Gastroesophageal sphincter (tissue), 4 donors: ENCODE data around the gene PARD3. TPM values are rescaled to one million over a fixed set of nuclear protein-coding genes. Genes with fewer than 3 reads are reported as not detected.

ENCODE experiments used
- ATAC-seq: fragments of 150-250 bp; one replicate; pipeline ENCODE4 v1.9.1; 2016; ENCODE audit warnings: mild to moderate bottlenecking, moderate library complexity
- H3K27ac ChIP-seq, 4 donors: fragments of 200-600 bp; sonication (generic) in 3 of 4; 1 replicate in 3 of 4; 2 replicates in 1 of 4; pipeline ENCODE4 v1.5.1; 2016 to 2019
- H3K27me3 ChIP-seq: fragments of 200-600 bp; sonication (generic); one replicate; pipeline ENCODE4 v1.5.1; 2019
- H3K36me3 ChIP-seq, 2 donors: fragments of 200-600 bp; sonication (generic); one replicate each; pipeline ENCODE4 v1.5.1; 2019; ENCODE audit warnings: control low read depth in 1 of 2
- H3K4me1 ChIP-seq, 3 donors: fragments of 200-600 bp; sonication (generic); 1 replicate in 2 of 3; 2 replicates in 1 of 3; pipeline ENCODE4 v1.5.1; 2016 to 2019; ENCODE audit warnings: control low read depth in 2 of 3
- H3K4me3 ChIP-seq, 2 donors: fragments of 200-600 bp; sonication (generic); one replicate each; pipeline ENCODE4 v1.5.1; 2019; ENCODE audit warnings: mild to moderate bottlenecking in 1 of 2, moderate library complexity in 1 of 2
- H3K9me3 ChIP-seq, 3 donors: fragments of 200-600 bp; sonication (generic); one replicate each; pipeline ENCODE4 v1.5.1; 2017 to 2019; ENCODE audit warnings: control low read depth in 2 of 3
- EP300 ChIP-seq: sonication (generic); formaldehyde crosslinking; IDR thresholded peaks from one replicate; pipeline ENCODE4 v1.6.1; 2017; ENCODE audit warnings: antibody characterized with exemption, mild to moderate bottlenecking
- POLR2A ChIP-seq, 2 donors: fragments of 450-650 bp; IDR thresholded peaks; one replicate each; pipeline ENCODE4 v1.6.1; 2017; ENCODE audit warnings: antibody characterized with exemption in 2 of 2, mild to moderate bottlenecking in 2 of 2, moderate library complexity in 1 of 2
- POLR2AphosphoS5 ChIP-seq: sonication (generic); formaldehyde crosslinking; IDR thresholded peaks from one replicate; pipeline ENCODE4 v1.6.1; 2017; ENCODE audit warnings: antibody characterized with exemption
- WGBS, 2 donors: methylation state at CpG; one replicate each; pipeline ENCODE4 v1.1.5; 2018; ENCODE audit warnings: low coverage in 1 of 2; 5-methylcytosine and 5-hydroxymethylcytosine counted together
- total RNA-seq, 4 donors: library from RNA; depleted of rRNA; stranded (reverse); fragments of >200 nt; gene quantifications; one replicate each; pipeline ENCODE4 v1.1.0, GENCODE V29; 2016
- TF ChIP-seq, protein P1 (sequence below), 4 experiments: fragments of 200-600 bp in 2 of 4; fragments of 450-650 bp in 2 of 4; sonication (generic) in 1 of 4; IDR thresholded peaks; one replicate each; pipeline ENCODE4 v1.5.1; 2017 to 2019; ENCODE audit warnings: antibody characterized with exemption in 4 of 4, mild to moderate bottlenecking in 2 of 4, moderate library complexity in 2 of 4

PARD3 gene
- total RNA-seq, 4 donors from 2014 or later: 101 to 127 (median 115) TPM

DNA sequence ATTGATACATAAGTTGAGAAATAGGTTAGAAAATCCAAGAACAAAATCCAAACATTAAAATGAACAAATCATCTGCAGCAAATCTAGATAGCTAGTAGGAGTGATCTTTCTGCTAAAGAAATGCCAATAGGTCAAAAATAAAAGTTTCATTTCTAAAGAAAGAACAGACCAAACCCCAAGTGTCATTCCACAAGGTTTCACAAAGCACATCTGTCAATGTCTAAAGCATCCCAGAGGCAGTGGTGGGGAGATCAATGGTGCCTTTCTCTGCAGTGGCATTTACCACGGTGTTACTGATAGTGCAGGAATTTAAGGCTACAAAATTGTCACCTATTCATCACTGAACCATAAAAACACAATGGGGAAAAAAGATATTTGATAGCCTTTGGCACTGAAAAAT, 147.9 kb downstream of the PARD3 start:
- Histone ChIP-seq H3K4me1 (peaks cover 0 to 39% (median 0%) of the 10 kb centered on the region in 3 donors), H3K27ac (no peak overlapping the region), H3K36me3 (no peaks in the 10 kb centered on the region), H3K27me3 (no peaks in the 10 kb centered on the region), H3K4me3 (no peak overlapping the region), H3K9me3 (no peaks in the 10 kb centered on the region)
- no peak for ATAC-seq
- WGBS, 2 donors: 54 to 67% methylated on average over 1 of the region's 1 CpG
- TF ChIP-seq EP300 (no peak), POLR2A (IDR thresholded peaks at IDR 0.05) (no peak), POLR2AphosphoS5 (no peak)
- TF ChIP-seq, protein P1, sequence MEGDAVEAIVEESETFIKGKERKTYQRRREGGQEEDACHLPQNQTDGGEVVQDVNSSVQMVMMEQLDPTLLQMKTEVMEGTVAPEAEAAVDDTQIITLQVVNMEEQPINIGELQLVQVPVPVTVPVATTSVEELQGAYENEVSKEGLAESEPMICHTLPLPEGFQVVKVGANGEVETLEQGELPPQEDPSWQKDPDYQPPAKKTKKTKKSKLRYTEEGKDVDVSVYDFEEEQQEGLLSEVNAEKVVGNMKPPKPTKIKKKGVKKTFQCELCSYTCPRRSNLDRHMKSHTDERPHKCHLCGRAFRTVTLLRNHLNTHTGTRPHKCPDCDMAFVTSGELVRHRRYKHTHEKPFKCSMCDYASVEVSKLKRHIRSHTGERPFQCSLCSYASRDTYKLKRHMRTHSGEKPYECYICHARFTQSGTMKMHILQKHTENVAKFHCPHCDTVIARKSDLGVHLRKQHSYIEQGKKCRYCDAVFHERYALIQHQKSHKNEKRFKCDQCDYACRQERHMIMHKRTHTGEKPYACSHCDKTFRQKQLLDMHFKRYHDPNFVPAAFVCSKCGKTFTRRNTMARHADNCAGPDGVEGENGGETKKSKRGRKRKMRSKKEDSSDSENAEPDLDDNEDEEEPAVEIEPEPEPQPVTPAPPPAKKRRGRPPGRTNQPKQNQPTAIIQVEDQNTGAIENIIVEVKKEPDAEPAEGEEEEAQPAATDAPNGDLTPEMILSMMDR (IDR thresholded peaks at IDR 0.05): no peak

DNA sequence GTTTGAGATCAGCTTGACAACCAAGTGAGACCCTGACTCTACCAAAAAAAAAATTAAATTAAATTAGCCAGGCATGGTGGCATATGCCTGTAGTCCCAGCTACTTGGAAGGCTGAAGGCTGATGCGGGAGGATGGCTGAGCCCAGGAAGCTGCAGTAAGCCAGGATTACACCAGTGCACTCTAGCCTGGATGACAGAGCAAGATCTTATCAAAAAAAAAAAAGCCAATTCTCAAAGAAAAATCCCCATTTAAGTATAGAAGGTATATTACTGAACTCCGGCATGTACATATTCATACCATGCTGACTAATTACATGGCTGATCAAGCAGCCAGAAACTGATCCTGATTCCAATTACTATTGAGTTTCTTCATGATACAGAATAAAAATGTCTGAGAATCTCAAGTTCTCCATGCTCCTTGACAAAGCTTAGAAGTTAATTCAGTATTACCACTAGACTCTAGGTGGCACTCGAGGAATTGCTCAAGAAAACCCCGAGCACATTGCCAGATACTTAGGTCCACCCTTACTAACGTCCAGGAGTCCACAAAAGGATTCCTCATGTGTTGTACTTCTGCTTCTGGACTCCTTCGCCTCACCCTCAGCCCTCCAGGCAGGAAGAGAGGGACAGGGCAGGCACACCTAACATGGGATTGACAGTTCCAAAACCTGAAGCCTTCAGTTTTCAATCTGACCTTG, 148.9 kb downstream of the PARD3 start:
- H3K27me3 ChIP-seq: no peaks in the 10 kb centered on the region
- 22 to 30% methylated on average over 3 to 4 of the region's 6 CpGs for WGBS, 2 donors
- H3K36me3 ChIP-seq: no peaks in the 10 kb centered on the region
- H3K27ac ChIP-seq: no peak overlapping the region
- peaks cover 0 to 38% (median 0%) of the 10 kb centered on the region in 3 donors for H3K4me1 ChIP-seq
- H3K9me3 ChIP-seq: no peaks in the 10 kb centered on the region
- peak; percentile 88 for ATAC-seq
- H3K4me3 ChIP-seq: no peak overlapping the region
- TF ChIP-seq, protein P1 (IDR thresholded peaks at IDR 0.05): peak; percentile 57 to 80 (median 68)
- TF ChIP-seq POLR2AphosphoS5 (peak; percentile 31), EP300 (no peak)

DNA sequence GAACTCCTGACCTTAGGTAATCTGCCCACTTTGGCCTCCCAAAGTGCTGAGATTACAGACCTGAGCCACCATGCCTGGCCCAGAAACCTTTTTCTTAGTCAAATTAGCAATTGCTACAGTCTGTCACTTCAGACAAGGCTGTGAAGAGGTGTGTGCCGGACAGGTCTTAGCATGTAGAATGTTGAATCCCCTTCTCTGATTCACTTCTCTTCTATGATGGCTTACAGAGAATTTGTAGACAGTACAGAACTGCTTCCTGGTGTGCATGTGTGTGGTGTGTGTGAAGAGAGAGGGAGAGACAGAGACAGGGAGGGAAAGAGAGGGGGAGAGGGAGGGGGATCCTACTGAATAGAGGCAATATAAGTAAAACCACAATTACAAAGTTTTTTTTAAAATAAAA, 150.4 kb downstream of the PARD3 start:
- peaks cover 0 to 47% (median 0%) of the 10 kb centered on the region in 3 donors for H3K4me1 ChIP-seq
- no peak for TF ChIP-seq EP300
- H3K9me3 ChIP-seq: no peaks in the 10 kb centered on the region
- no peak overlapping the region for H3K27ac ChIP-seq
- no CpG with 5 or more reads among the region's 1 CpG for WGBS, 2 donors
- no peak overlapping the region for H3K4me3 ChIP-seq
- H3K36me3 ChIP-seq: no peaks in the 10 kb centered on the region
- ATAC-seq: no peak
- H3K27me3 ChIP-seq: no peaks in the 10 kb centered on the region

- Histone ChIP-seq H3K36me3 (no peaks in the 10 kb centered on the region), H3K4me1 (peaks cover 0 to 54% (median 0%) of the 10 kb centered on the region in 3 donors), H3K27ac (no peak overlapping the region), H3K27me3 (no peaks in the 10 kb centered on the region), H3K4me3 (no peak overlapping the region), H3K9me3 (no peaks in the 10 kb centered on the region)
- no peak for ATAC-seq
- TF ChIP-seq POLR2AphosphoS5 (no peak), EP300 (no peak), POLR2A (IDR thresholded peaks at IDR 0.05) (no peak)
- TF ChIP-seq, protein P1 (IDR thresholded peaks at IDR 0.05): no peak
- WGBS, 2 donors: 67 to 75% methylated on average over 2 of the region's 2 CpGs
Measured at GRCh38 chr10:34661580-34661979, 153.5 kb downstream of the PARD3 start.

- ATAC-seq: no peak
- no peaks in the 10 kb centered on the region for H3K9me3 ChIP-seq
- 75 to 89% methylated on average over 1 of the region's 1 CpG for WGBS, 2 donors
- H3K36me3 ChIP-seq: no peaks in the 10 kb centered on the region
- H3K27ac ChIP-seq: no peak overlapping the region
- no peaks in the 10 kb centered on the region for H3K27me3 ChIP-seq
- peaks cover 0 to 61% (median 0%) of the 10 kb centered on the region in 3 donors for H3K4me1 ChIP-seq
- H3K4me3 ChIP-seq: no peak overlapping the region
- TF ChIP-seq POLR2A (IDR thresholded peaks at IDR 0.05): no peak
- TF ChIP-seq, protein P1 (IDR thresholded peaks at IDR 0.05): no peak
- TF ChIP-seq EP300: no peak
- TF ChIP-seq POLR2AphosphoS5: no peak
Measured at GRCh38 chr10:34658934-34659333, 156.2 kb downstream of the PARD3 start.
